ENCODE measurements around the gene AGRN.

- TF ChIP-seq POLR2A (IDR thresholded peaks at IDR 0.05) (no peak), EP300 (IDR thresholded peaks at IDR 0.05) (no peak), CTCF (IDR thresholded peaks at IDR 0.05) (no peak), POLR2AphosphoS5 (IDR thresholded peaks at IDR 0.05) (peak in 1 of 3 donors; percentile 14)
Observed at GRCh38 chr1:1020000-1020404, at the start of gene AGRN.
